Measurements from ENCODE around the gene TASP1. TPM values are rescaled to one million over a fixed set of nuclear protein-coding genes. Genes with fewer than 3 reads are reported as not detected.
"Not testable (repeated sequence)": the region's sequence is repeated elsewhere in the genome, so short reads cannot be mapped to it uniquely, and the experiment has no call there.

Gene TASP1
- total RNA-seq, 1 experiment from 2014 or later: 12.8 TPM

DNA sequence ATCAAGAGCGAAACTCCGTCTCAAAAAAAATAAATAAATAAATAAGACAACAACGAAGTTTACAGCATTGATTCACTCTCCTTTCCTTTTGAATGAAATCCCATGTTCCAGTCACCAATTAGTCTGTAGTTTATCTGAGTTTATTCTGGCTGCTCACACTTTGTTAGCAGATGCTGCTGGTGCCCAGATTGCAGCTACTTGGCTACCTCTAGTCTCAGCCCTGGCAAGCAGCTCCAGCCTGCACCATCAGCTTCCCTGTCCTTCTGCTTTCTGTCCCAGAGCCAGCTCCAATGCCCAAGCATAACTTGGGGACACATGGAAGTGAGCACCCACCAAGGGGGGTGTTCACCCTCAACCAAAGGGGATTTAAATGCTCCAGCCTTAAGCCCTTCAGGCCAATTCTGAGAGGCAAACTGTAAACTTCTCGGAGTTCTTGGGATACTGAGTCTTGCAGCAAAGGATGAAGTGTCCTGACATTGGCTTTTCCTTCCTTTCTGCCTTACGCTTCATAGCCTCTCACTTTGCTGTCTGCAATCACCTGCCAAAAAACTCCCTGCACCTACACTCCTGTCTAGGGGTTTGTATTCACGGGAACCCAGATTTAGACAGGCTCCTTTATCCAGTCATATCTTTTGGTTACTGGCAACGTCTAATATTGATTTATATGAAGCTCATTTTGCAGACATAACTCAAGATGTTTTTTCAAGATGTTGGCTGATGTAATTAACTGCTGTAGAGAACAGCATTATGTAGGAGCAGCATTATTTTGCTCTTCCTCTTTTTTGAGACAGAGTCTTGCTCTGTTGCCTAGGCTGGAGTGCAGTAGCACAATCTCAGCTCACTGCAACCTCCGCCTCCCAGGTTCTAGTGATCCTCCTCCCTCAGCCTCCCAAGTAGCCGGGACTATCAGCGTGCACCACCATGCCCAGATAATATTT lies 9.8 kb upstream of the TASP1 start:
- no peak for DNase-seq (ENCODE audit: low spot score)

DNA sequence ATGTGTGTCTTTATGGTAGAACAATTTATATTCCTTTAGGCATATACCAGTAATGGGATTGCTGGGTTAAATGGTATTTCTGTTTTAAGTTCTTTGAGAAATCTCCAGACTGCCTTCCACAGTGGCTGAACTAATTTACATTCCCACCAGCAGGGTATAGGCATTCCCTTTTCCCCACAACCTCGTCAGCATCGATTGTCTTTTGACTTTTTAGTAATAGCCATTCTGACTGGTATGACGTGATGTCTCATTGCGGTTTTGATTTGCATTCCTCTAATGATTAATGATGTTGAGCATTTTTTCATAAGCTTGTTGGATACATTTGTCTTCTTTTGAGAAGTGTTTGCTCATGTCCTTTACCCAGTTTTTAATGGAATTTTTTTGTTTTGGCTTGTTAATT lies 5.3 kb upstream of the TASP1 start:
- peak; percentile 18 for DNase-seq (ENCODE audit: low spot score)

DNA sequence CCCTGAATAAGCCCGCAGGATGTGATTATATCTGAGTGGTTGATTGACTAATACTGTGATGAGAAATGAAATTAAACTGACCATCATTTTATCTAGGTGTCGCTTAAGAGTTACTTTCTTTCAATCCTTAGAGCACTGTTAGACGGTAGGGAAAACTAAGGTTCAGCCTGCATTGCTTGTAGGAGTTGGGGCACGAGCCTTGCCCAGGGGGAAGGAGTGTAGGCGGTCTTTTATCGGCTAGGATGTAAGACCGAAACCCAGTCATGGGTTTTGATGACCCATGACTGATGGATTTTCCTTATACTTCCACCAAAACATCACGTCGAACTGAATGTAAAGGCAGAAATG lies 392 bp upstream of the TASP1 start:
- no peak for DNase-seq (ENCODE audit: low spot score)

DNA sequence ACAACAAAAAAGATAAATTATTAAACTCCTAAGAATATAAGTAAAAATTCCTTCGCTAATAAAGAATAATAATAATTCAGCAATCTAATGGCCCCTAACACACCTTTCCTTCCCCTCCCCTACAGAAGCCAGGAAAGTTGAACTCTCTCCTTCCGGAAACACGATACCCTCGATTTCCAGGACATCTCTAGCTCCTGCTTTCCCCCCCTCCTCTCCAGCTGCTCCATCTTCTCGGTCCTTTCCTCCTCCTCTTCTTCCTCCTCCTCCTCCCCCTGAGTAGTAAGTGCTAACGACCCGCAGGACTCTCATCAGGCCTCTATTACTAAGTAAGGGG lies 603 bp downstream of the TASP1 start:
- DNase-seq (ENCODE audit: low spot score): peak; percentile 36

DNA sequence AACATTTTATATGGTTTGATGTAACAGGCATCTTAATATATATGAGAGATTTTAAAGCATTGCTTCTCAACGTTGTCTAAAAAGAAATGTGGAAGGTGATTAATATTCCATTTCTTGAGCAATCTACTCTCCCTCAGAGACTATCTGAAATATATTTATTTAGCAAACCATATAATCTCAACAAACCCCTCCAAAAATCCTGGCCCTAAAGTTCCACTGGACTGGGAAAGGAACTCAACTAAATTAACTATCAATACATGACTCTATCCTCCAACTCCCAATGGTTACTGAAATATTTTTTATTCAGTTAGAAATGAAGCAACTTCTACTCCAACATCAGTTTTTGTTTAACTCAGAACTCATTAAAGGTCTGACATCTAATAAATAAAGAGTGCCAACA lies 6.3 kb downstream of the TASP1 start:
- DNase-seq (ENCODE audit: low spot score): no peak

DNA sequence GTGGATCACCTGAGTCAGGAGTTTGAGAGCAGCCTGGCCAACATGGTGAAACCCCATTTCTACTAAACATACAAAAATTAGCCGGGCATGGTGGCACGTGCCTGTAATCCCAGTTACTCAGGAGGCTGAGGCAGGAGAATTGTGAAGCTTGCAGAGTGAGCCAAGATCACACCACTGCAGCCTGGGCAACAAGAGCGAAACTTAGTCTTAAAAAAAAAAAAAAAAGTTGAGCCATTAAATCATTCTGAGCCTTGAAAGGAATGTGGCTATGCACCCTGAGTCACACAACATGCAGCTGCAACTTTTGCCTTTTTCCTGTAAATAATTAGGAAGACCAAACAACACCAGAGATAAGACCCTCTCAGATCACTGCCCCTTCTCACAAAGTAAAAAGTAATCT lies 11.2 kb downstream of the TASP1 start:
- DNase-seq (ENCODE audit: low spot score): not testable (repeated sequence)

DNA sequence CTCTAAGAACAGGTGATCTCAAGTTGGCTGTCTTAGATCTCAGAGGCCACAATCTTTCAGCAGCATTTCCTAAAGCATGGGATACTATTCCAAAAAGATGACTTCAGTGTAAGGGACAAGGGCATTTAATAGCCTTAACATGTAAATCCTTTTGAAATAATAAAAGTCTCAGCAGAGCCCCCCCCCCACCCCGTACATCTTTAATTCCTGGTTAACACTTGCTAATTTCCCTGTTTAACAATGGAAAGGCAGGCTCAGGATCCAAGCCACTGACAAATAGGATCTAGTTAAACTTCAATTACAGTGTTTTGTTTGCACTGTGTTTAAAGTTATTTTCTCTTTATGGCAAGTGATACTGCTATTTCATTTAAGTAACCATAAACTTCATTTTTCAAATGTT lies 12.0 kb downstream of the TASP1 start:
- DNase-seq (ENCODE audit: low spot score): no peak

DNA sequence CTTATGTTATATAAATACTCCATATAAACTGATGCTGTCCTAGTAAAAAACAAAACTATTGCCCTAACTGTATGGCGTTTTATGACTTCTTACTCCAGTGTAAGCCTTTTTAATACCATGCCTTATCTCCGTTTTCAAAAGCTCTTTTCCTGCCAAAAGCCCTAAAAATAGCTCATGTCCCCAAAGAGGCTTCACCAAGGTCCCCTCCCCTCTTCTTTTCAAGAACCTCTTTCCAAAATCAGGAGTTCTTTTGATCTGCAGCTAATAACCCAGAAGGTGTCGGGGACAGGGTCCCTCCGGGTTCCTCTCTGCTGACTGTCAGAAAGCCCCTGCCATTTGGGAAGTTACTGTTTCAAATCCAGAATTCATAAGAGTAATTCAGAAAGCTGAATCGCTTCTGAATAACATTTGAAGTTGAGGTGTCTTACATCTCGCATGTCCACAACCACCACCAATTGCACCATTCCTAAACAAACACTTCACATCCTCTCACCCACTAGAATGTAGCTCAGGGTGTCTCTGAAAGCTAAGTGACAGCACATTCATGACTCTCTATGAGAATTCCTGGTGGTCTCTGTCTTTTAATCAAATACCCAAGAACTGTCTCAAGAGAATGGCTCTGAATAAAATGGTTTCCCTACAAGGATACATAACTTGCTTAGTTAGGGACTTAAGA lies 13.3 kb downstream of the TASP1 start:
- no peak for DNase-seq (ENCODE audit: low spot score)

DNA sequence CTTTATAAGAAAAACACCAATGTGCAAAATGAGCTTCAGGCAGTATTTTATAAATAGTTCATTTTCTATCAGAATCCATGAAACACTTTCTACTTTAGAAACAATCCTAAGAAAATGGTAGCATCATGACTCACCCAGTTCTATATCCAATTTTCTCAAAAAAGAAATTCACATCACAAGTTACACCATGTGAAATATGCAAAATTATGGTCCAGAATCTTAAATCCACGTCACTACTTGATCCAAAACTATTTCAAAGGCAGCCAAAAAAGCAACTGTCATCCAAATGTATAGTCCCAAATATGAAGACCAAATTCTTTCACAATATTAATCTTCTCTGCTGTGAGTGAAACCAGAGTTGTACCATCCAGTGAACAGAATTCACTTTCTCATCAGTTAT lies 19.3 kb downstream of the TASP1 start:
- DNase-seq (ENCODE audit: low spot score): not testable (repeated sequence)

DNA sequence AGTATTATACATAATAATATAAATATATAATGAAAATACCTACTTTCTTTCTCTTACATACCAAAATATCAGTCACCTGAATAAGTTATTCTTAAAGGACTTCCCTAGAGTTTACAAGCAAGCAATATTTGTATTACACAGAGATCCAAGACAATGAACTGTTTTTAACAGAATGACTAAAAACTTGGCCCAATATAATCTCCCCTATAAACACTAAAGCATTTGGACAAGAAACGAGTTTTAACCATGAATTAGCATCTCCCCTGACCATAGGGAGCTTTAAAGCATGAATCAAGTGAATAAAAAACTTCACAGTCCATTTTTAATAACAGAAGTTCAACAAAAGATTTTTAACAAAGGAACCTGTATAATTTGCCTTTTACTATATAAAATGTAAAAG lies 20.3 kb downstream of the TASP1 start:
- DNase-seq (ENCODE audit: low spot score): not testable (repeated sequence)

DNA sequence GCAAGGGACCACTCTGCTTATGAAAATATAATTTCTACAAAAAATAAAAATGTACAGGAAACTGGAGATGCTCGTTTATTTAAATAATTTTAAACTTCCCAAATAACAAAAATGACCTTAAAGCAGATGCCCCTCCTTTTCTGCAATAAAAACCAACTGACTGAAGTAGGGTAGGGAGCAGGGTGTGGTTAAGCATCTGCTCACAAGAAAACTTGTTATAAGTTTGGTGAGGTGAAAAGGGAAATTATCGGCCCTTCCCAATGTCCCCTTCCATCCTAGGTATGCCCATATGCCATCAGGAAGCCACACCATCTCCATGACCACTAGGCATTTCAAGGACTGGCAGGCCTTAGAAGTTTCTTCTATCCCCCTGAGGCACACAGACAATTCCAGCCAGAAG lies 21.1 kb downstream of the TASP1 start:
- not testable (repeated sequence) for DNase-seq (ENCODE audit: low spot score)

DNA sequence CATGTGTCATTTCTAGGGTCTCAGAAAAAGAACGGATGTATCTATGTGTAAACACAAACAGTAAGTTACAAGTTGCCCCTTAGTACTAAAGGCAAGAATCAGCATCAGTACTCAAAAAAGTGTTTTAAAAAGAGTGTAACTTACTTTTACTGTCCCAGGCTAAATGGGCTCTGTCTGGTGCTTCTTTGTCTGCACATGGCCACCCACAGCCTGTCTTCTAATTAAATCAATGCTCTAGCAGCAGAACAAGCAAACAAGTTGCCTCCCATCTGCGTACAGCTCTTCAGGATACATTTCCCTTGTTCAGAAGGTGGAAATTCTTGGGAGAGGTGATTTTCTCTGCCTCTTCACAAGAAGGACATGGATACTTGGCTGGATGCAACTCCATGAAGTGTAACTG lies 22.0 kb downstream of the TASP1 start:
- DNase-seq (ENCODE audit: low spot score): not testable (repeated sequence)

DNA sequence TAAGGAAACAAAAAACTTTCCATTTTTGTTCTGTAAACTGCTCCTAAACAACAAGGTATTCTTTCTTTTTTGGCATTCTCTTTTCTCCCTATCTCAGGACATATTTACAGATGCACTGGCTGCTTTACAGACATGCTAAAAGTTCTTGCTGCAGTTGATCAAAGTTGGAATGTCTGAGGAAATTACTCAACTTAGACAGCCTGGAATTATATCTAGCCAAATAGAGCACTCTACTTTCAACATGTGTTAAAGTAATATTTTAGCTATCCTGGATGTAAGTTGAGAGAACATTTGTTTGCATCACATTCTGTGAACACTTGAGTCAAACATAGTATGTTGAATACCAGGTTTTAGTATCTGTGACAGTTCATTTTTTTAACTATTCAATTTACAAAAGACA lies 24.8 kb downstream of the TASP1 start:
- no peak for DNase-seq (ENCODE audit: low spot score)

DNA sequence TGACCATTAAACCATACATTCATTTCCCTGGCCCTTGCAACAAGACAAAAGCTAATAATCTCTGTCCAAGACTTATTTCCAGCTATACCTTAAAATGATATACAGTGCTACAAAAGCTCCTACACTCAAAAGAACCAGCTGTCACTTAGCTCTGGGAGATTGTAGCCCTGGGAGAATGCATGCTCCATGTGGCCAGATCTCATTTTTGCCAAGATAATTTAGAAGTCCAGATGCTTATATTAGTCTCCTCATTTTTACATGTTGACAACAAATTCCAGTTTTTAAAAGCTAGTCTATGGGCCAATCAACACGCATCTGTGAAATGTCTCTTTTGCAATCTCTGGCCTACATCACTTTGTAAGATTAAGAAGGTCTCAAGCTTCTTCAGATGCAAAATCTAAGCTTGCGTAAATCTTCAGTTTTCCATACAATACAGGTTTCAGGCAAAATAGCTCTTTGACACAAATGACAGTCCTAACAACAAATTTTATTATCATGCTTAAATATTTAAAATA lies 27.1 kb downstream of the TASP1 start:
- DNase-seq (ENCODE audit: low spot score): no peak

DNA sequence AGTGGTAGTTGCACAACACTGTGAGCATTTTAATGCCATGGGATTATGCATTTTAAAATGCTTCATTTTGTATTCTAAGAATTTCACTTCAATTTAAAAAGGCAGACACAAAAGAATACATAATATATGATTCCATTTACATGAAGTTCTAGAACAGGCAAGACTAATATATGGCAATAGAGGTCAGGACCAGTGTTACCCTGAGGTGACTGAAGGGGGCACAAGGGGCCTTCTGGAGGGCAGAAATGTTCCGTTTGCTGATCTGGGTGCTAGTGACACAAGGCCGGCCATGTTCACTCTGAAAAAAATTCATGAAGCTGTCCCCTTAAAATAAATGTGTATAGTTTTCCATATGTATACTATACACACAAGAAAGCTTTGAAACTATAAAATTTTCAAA lies 28.5 kb downstream of the TASP1 start:
- DNase-seq (ENCODE audit: low spot score): no peak

DNA sequence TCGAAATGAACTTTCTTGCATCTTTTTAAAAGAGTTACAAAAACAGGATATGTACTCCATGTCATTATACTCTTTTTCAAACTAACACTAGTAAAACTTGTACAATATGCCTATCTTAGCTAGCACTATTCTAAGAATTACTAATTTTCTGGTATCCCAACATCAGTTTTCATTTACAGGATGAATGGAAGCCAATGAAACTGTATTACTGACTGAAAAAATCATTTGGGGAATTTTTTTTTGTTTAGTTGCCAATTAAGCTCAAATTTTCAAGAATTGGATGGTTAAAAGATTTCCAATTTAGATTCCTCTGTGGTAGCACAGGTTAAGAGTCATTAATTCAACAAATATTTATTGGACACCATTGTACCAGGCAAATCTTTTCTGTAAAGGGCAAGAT lies 30.7 kb downstream of the TASP1 start:
- DNase-seq (ENCODE audit: low spot score): no peak

DNA sequence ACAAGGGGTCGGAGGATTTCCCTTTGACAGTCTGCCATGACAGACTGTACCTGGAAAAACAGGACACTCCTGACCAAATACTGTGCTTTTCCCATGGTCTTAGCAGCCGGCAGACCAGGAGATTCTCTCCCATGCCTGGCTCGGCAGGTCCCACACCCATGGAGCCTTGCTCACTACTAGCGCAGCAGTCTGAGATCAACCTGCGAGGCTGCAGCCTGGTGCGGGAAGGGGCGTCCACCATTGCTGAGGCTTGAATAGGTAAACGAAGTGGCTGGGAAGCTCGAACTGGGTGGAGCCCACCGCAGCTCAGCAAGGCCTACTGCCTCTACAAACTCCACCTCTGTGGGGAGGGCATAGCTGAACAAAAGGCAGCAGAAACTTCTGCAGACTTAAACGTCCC lies 45.3 kb downstream of the TASP1 start:
- DNase-seq (ENCODE audit: low spot score): not testable (repeated sequence)

DNA sequence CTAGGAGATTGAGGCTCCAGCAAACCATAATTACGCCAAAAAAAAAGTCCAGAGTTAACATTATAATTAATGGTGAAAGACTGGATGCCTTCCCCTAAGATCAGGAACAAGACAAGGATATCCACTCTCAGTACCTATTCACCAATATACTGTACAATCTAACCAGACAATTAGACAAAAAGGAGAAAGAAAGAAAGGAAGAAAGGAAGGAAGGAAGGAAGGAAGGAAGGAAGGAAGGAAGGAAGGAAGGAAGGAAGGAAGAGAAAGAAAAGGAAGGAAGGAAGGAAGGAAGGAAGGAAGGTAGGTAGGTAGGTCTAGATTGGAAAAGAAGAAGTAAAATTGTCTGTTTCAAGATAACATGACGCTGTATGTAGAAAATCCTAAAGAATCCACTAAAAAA lies 50.7 kb downstream of the TASP1 start:
- DNase-seq (ENCODE audit: low spot score): no peak

DNA sequence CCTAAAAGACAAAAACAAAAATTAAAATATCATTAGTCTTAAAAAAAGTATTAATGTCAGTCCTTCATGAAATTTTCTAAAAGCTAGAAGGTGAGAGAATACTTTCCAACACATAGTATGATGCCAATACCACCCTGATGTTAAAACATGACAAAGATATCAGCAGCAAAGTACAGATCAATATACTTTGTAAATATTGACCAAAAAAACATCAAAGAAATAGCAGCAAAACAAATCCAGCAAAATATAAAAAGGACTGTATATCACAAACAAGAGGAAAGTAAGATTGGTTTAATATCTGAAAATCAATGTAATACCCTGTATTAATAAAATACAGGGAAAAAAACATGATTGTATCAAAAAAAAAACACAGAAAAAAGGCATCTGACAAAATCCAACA lies 51.4 kb downstream of the TASP1 start:
- no peak for DNase-seq (ENCODE audit: low spot score)

DNA sequence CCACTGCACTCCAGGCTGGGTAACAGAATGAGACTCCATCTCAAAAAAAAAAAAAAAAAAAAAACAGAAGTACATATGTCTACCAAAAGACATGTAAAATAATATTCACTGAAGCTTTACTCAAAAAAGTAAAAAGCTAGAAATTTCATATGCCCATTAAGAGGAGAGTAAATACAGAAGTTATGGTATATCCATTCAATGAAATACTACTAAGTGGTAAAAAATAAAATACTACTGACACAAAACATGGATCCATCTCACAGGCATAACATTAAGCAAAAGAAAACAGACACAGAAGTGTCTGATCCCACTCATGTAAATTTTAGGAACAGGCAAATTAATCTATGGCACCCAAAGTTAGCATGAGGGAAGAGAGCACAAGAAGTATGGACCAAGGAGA lies 52.6 kb downstream of the TASP1 start:
- DNase-seq (ENCODE audit: low spot score): no peak

DNA sequence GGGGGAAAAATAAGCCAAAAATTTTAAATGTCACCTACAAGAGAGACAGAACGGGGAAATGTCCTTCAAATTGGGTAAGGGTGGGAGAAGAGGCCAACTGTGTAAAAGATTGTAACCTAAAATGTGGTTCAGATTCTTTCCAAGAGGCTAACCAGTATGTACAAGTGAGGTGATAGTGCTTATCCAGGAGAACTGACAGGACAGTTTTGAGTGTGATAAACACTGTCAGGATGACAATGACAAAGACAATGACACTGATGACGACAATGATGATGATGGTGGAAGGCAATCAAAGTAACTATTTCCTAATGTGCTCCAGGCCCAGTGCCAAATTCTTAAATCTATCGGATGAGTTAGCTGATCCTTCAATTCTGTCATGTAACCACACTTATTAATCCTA lies 57.3 kb downstream of the TASP1 start:
- DNase-seq (ENCODE audit: low spot score): no peak

DNA sequence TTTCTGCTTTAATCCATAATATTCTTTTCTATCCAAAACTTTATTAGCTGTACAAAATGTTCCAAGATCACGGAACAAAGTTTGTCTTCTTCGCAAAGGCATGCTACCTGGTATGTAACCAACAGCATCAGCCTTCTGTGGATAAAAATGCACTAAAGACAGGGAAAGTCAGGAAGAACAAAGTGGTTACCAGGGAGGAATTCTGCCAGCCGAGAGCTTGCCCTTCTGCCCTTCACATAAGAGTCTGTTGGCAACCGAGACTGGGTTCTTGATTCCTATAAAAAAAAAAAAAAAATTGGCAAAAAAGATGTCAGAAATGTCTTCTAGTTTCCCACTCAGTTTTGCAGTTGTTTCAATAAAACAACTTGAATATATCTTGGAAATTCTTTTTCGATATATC lies 58.0 kb downstream of the TASP1 start:
- DNase-seq (ENCODE audit: low spot score): no peak

DNA sequence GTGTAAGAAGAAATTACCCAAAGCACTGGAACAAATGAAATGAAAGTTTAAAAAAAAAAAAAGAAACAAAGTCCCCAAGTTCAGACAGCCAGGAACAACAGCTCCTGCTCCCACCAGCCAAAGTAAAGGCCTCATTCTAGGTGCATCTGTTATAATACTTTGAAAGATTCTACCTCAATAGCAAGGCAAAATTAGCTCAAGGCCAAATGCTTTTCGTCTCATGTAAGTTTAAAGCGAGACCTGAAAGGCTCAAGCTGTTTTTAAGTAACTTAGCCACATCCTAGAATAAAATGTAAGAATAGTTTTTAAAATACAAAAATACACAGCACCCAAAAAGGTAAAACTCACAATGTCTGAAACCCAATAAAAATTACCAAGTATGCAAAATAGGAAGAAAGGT lies 64.7 kb downstream of the TASP1 start:
- DNase-seq (ENCODE audit: low spot score): no peak

Measured in HT-29 (cell line).